GM12878 (cell line): ENCODE measurements around the gene SMARCAL1.

Experiments used
- CTCF ChIP-seq, 3 experiments: IDR thresholded peaks in 2 of 3; conservative IDR thresholded peaks in 1 of 3; 2 replicates each; pipeline ENCODE4 v1.5.1; 2011; ENCODE audit warnings: low read depth in 3 of 3, low read length in 3 of 3, mild to moderate bottlenecking in 3 of 3, control low read depth in 2 of 3, moderate library complexity in 2 of 3, inconsistent platforms in 1 of 3, mixed read lengths in 1 of 3; ENCODE audit not compliant: control insufficient read depth in 2 of 3, insufficient read depth in 1 of 3; ENCODE audit errors: extremely low read depth in 1 of 3
- EZH2 ChIP-seq: IDR thresholded peaks from 2 replicates; pipeline ENCODE4 v1.6.1; 2012; ENCODE audit warnings: low read depth, mild to moderate bottlenecking, control low read depth, inconsistent platforms, low read length, borderline replicate concordance; ENCODE audit not compliant: control insufficient read depth
- RUNX3 ChIP-seq: IDR thresholded peaks from 2 replicates; pipeline ENCODE4 v1.6.1; 2012; ENCODE audit warnings: low read length, inconsistent platforms

DNA sequence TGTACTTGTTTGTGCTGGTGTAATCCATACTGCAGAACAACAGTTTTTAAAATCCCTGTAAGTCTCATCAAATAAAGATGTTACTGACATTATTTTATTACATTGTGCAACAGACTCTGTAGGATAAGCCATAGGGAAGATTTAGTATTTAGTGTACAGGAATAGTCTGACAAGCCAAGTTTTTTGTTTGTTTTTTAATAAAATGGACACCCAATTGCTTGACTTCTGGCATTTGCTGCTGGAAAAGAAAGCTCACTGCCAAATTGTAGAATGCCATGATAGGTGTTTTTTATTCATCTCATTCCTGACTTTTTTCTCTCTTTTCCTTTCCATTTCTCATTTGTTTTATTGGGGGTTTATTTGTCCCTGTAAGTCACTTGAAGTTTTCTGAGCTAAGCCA lies 38.1 kb downstream of the SMARCAL1 start:
- no peak for TF ChIP-seq EZH2
- no peak for TF ChIP-seq RUNX3
- no peak for TF ChIP-seq CTCF (IDR thresholded peaks at IDR 0.05 in 2 of 3, conservative IDR thresholded peaks at IDR 0.05 in 1 of 3; ENCODE audit: control insufficient read depth in 2 of 3, extremely low read depth in 1 of 3, insufficient read depth in 1 of 3, low read depth in 3 of 3, low read length in 3 of 3)
